ENCODE measurements around the gene BRD1. TPM values are rescaled to one million over a fixed set of nuclear protein-coding genes. Genes with fewer than 3 reads are reported as not detected.

Gene BRD1
- polyA plus RNA-seq (2013, experiment 1 of 2) = 10.2 TPM
- polyA plus RNA-seq (2013, experiment 2 of 2) = 10.1 TPM

GRCh38 chr22:49827853-49828598 is at the start of gene BRD1:
Gene BRD1, minus strand, starts transcription at chr22:49827873. Its CDS starts 3,556 bp downstream, at chr22:49824317.
- Histone ChIP-seq H3K79me1 (replicated peaks; ENCODE audit: low read length, poor library complexity, severe bottlenecking) (peaks cover 4% of the 10 kb centered on the region), H3K23ac (ENCODE audit: low read length in 2 of 2) (peak within 1 kb of the TSS in 1 of 2 experiments; percentile 43), H2AK5ac (ENCODE audit: low read length, severe bottlenecking) (no peak within 1 kb of the TSS), H3K4me1 (ENCODE audit: control insufficient read depth, insufficient read depth, low read depth, low read length) (peaks cover 36% of the 10 kb centered on the region), H4K8ac (ENCODE audit: low read length) (peak within 1 kb of the TSS; percentile 99), H2BK5ac (ENCODE audit: low read depth, low read length, poor library complexity, severe bottlenecking) (peak within 1 kb of the TSS; percentile 59), H3K27ac (ENCODE audit: low read length, poor library complexity, severe bottlenecking) (no peak within 1 kb of the TSS), H3K18ac (ENCODE audit: low read depth in 1 of 2, low read length in 2 of 2) (peak within 1 kb of the TSS; percentile 79 to 84), H4K91ac (ENCODE audit: low read length) (peak within 1 kb of the TSS; percentile 97), H3K4me2 (ENCODE audit: low read length, poor library complexity, severe bottlenecking) (peak within 1 kb of the TSS; percentile 84), H2AFZ (ENCODE audit: low read depth, low read length) (peak within 1 kb of the TSS; percentile 48), H3K9ac (ENCODE audit: low read length) (peak within 1 kb of the TSS; percentile 93), H2BK12ac (ENCODE audit: low read length in 2 of 2) (peak within 1 kb of the TSS in 1 of 2 experiments; percentile 58), H3K4ac (ENCODE audit: low read depth in 1 of 2, low read length in 2 of 2) (peak within 1 kb of the TSS; percentile 65 to 97), H3K27me3 (ENCODE audit: control insufficient read depth in 1 of 2, insufficient read depth in 1 of 2, low read length in 2 of 2) (peaks cover 0 to 6% of the 10 kb centered on the region in 2 experiments), H3K4me3 (ENCODE audit: insufficient read depth in 1 of 2, low read depth in 1 of 2, low read length in 2 of 2) (peak within 1 kb of the TSS; percentile 77 to 93), H3K14ac (ENCODE audit: low read length in 2 of 2) (peak within 1 kb of the TSS in 1 of 2 experiments; percentile 19), H3K36me3 (ENCODE audit: control insufficient read depth in 1 of 2, insufficient read depth in 2 of 2, low read depth in 1 of 2, low read length in 2 of 2) (peaks cover 19 to 20% of the 10 kb centered on the region in 2 experiments), H2BK15ac (ENCODE audit: low read depth, poor library complexity, severe bottlenecking) (peak within 1 kb of the TSS; percentile 83), H2BK120ac (ENCODE audit: low read depth, low read length) (peak within 1 kb of the TSS; percentile 74), H3K9me3 (ENCODE audit: control insufficient read depth, low read length) (peaks cover 8% of the 10 kb centered on the region)
- 16% methylated on average over 43 of the region's 54 CpGs for WGBS
- peak; percentile 68 for DNase-seq

- Histone ChIP-seq H3K27ac (ENCODE audit: low read length, poor library complexity, severe bottlenecking) (no peak overlapping the region), H3K14ac (ENCODE audit: low read length in 2 of 2) (no peak overlapping the region), H2BK120ac (ENCODE audit: low read depth, low read length) (no peak overlapping the region), H3K4me1 (ENCODE audit: control insufficient read depth, insufficient read depth, low read depth, low read length) (no peaks in the 10 kb centered on the region), H2BK15ac (ENCODE audit: low read depth, poor library complexity, severe bottlenecking) (no peak overlapping the region), H3K9ac (ENCODE audit: low read length) (no peak overlapping the region), H3K4me3 (ENCODE audit: insufficient read depth in 1 of 2, low read depth in 1 of 2, low read length in 2 of 2) (no peak overlapping the region), H3K36me3 (ENCODE audit: control insufficient read depth in 1 of 2, insufficient read depth in 2 of 2, low read depth in 1 of 2, low read length in 2 of 2) (peaks cover 10 to 21% of the 10 kb centered on the region in 2 experiments), H3K4me2 (ENCODE audit: low read length, poor library complexity, severe bottlenecking) (no peak overlapping the region), H3K23ac (ENCODE audit: low read length in 2 of 2) (no peak overlapping the region), H2BK12ac (ENCODE audit: low read length in 2 of 2) (no peak overlapping the region), H2AK5ac (ENCODE audit: low read length, severe bottlenecking) (no peak overlapping the region), H3K79me1 (replicated peaks; ENCODE audit: low read length, poor library complexity, severe bottlenecking) (peaks cover 20% of the 10 kb centered on the region), H3K9me3 (ENCODE audit: control insufficient read depth, low read length) (peaks cover 16% of the 10 kb centered on the region), H3K18ac (ENCODE audit: low read depth in 1 of 2, low read length in 2 of 2) (no peak overlapping the region), H4K8ac (ENCODE audit: low read length) (no peak overlapping the region), H3K4ac (ENCODE audit: low read depth in 1 of 2, low read length in 2 of 2) (no peak overlapping the region), H4K91ac (ENCODE audit: low read length) (no peak overlapping the region), H3K27me3 (ENCODE audit: control insufficient read depth in 1 of 2, insufficient read depth in 1 of 2, low read length in 2 of 2) (no peaks in the 10 kb centered on the region), H2BK5ac (ENCODE audit: low read depth, low read length, poor library complexity, severe bottlenecking) (no peak overlapping the region), H2AFZ (ENCODE audit: low read depth, low read length) (no peak overlapping the region)
- 96% methylated on average over 11 of the region's 16 CpGs for WGBS
- DNase-seq = no peak
These were observed 45.7 kb upstream of the BRD1 start for GRCh38 chr22:49873228-49873940.

GRCh38 chr22:49872347-49872746 is 44.7 kb upstream of the BRD1 start:
- Histone ChIP-seq H2BK12ac (ENCODE audit: low read length in 2 of 2) (no peak overlapping the region), H3K27me3 (ENCODE audit: control insufficient read depth in 1 of 2, insufficient read depth in 1 of 2, low read length in 2 of 2) (no peaks in the 10 kb centered on the region), H2BK15ac (ENCODE audit: low read depth, poor library complexity, severe bottlenecking) (no peak overlapping the region), H3K4me3 (ENCODE audit: insufficient read depth in 1 of 2, low read depth in 1 of 2, low read length in 2 of 2) (no peak overlapping the region), H3K4ac (ENCODE audit: low read depth in 1 of 2, low read length in 2 of 2) (no peak overlapping the region), H3K14ac (ENCODE audit: low read length in 2 of 2) (no peak overlapping the region), H3K36me3 (ENCODE audit: control insufficient read depth in 1 of 2, insufficient read depth in 2 of 2, low read depth in 1 of 2, low read length in 2 of 2) (peaks cover 14 to 20% of the 10 kb centered on the region in 2 experiments), H2BK120ac (ENCODE audit: low read depth, low read length) (no peak overlapping the region), H3K79me1 (replicated peaks; ENCODE audit: low read length, poor library complexity, severe bottlenecking) (peaks cover 26% of the 10 kb centered on the region), H3K4me2 (ENCODE audit: low read length, poor library complexity, severe bottlenecking) (no peak overlapping the region), H2AK5ac (ENCODE audit: low read length, severe bottlenecking) (no peak overlapping the region), H3K9ac (ENCODE audit: low read length) (no peak overlapping the region), H3K27ac (ENCODE audit: low read length, poor library complexity, severe bottlenecking) (no peak overlapping the region), H3K4me1 (ENCODE audit: control insufficient read depth, insufficient read depth, low read depth, low read length) (no peaks in the 10 kb centered on the region), H3K23ac (ENCODE audit: low read length in 2 of 2) (no peak overlapping the region), H2BK5ac (ENCODE audit: low read depth, low read length, poor library complexity, severe bottlenecking) (no peak overlapping the region), H4K8ac (ENCODE audit: low read length) (no peak overlapping the region), H3K18ac (ENCODE audit: low read depth in 1 of 2, low read length in 2 of 2) (no peak overlapping the region), H3K9me3 (ENCODE audit: control insufficient read depth, low read length) (peaks cover 22% of the 10 kb centered on the region), H4K91ac (ENCODE audit: low read length) (no peak overlapping the region), H2AFZ (ENCODE audit: low read depth, low read length) (no peak overlapping the region)
- 94% methylated on average over 7 of the region's 7 CpGs for WGBS
- no peak for DNase-seq

- no peak overlapping the region for H3K23ac ChIP-seq (ENCODE audit: low read length in 2 of 2)
- H3K14ac ChIP-seq (ENCODE audit: low read length in 2 of 2) = no peak overlapping the region
- H3K4me2 ChIP-seq (ENCODE audit: low read length, poor library complexity, severe bottlenecking) = no peak overlapping the region
- no peak overlapping the region for H3K4me3 ChIP-seq (ENCODE audit: insufficient read depth in 1 of 2, low read depth in 1 of 2, low read length in 2 of 2)
- no peak overlapping the region for H2BK15ac ChIP-seq (ENCODE audit: low read depth, poor library complexity, severe bottlenecking)
- no peak overlapping the region for H3K18ac ChIP-seq (ENCODE audit: low read depth in 1 of 2, low read length in 2 of 2)
- H3K9me3 ChIP-seq (ENCODE audit: control insufficient read depth, low read length) = peaks cover 28% of the 10 kb centered on the region
- peaks cover 28% of the 10 kb centered on the region for H3K79me1 ChIP-seq (replicated peaks; ENCODE audit: low read length, poor library complexity, severe bottlenecking)
- no peak overlapping the region for H2AK5ac ChIP-seq (ENCODE audit: low read length, severe bottlenecking)
- H3K27ac ChIP-seq (ENCODE audit: low read length, poor library complexity, severe bottlenecking) = no peak overlapping the region
- H2BK5ac ChIP-seq (ENCODE audit: low read depth, low read length, poor library complexity, severe bottlenecking) = no peak overlapping the region
- WGBS = 97% methylated on average over 4 of the region's 4 CpGs
- no peak overlapping the region for H4K8ac ChIP-seq (ENCODE audit: low read length)
- H3K9ac ChIP-seq (ENCODE audit: low read length) = no peak overlapping the region
- no peaks in the 10 kb centered on the region for H3K27me3 ChIP-seq (ENCODE audit: control insufficient read depth in 1 of 2, insufficient read depth in 1 of 2, low read length in 2 of 2)
- H3K36me3 ChIP-seq (ENCODE audit: control insufficient read depth in 1 of 2, insufficient read depth in 2 of 2, low read depth in 1 of 2, low read length in 2 of 2) = peaks cover 15 to 16% of the 10 kb centered on the region in 2 experiments
- no peak overlapping the region for H2BK12ac ChIP-seq (ENCODE audit: low read length in 2 of 2)
- no peak overlapping the region for H2BK120ac ChIP-seq (ENCODE audit: low read depth, low read length)
- no peak overlapping the region for H3K4ac ChIP-seq (ENCODE audit: low read depth in 1 of 2, low read length in 2 of 2)
- no peak for DNase-seq
- H2AFZ ChIP-seq (ENCODE audit: low read depth, low read length) = no peak overlapping the region
- no peaks in the 10 kb centered on the region for H3K4me1 ChIP-seq (ENCODE audit: control insufficient read depth, insufficient read depth, low read depth, low read length)
- H4K91ac ChIP-seq (ENCODE audit: low read length) = no peak overlapping the region
These were observed 43.8 kb upstream of the BRD1 start for GRCh38 chr22:49871482-49871881.

All from mesenchymal stem cell (in vitro differentiated cells and primary cell).